ENCODE results near the gene SASH1. TPM values are rescaled to one million over a fixed set of nuclear protein-coding genes. Genes with fewer than 3 reads are reported as not detected.

The SASH1 gene
- total and polyA plus RNA-seq, 9 donors: 8.6 to 35.2 (median 18.2) TPM

- 92 to 97% (median 96%) methylated on average over 5 of the region's 5 CpGs for WGBS, 3 donors
- intact Hi-C loops (cut with DNase I): no loop called here
- H3K27ac ChIP-seq: no peak overlapping the region
- no peak overlapping the region for H3K4me3 ChIP-seq
- no peaks in the 10 kb centered on the region for H3K36me3 ChIP-seq
- H3K27me3 ChIP-seq: no peaks in the 10 kb centered on the region
- H3K9me3 ChIP-seq: no peaks in the 10 kb centered on the region
- no peaks in the 10 kb centered on the region for H3K4me1 ChIP-seq (ENCODE audit: insufficient read depth)
- TF ChIP-seq, protein P1, sequence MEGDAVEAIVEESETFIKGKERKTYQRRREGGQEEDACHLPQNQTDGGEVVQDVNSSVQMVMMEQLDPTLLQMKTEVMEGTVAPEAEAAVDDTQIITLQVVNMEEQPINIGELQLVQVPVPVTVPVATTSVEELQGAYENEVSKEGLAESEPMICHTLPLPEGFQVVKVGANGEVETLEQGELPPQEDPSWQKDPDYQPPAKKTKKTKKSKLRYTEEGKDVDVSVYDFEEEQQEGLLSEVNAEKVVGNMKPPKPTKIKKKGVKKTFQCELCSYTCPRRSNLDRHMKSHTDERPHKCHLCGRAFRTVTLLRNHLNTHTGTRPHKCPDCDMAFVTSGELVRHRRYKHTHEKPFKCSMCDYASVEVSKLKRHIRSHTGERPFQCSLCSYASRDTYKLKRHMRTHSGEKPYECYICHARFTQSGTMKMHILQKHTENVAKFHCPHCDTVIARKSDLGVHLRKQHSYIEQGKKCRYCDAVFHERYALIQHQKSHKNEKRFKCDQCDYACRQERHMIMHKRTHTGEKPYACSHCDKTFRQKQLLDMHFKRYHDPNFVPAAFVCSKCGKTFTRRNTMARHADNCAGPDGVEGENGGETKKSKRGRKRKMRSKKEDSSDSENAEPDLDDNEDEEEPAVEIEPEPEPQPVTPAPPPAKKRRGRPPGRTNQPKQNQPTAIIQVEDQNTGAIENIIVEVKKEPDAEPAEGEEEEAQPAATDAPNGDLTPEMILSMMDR (IDR thresholded peaks at IDR 0.05): no peak
- no peak for TF ChIP-seq EP300 (IDR thresholded peaks at IDR 0.05)
- TF ChIP-seq POLR2A (IDR thresholded peaks at IDR 0.05): no peak
- no peak for DNase-seq
These were observed 136.9 kb downstream of the SASH1 start for GRCh38 chr6:148479497-148479896.

DNA sequence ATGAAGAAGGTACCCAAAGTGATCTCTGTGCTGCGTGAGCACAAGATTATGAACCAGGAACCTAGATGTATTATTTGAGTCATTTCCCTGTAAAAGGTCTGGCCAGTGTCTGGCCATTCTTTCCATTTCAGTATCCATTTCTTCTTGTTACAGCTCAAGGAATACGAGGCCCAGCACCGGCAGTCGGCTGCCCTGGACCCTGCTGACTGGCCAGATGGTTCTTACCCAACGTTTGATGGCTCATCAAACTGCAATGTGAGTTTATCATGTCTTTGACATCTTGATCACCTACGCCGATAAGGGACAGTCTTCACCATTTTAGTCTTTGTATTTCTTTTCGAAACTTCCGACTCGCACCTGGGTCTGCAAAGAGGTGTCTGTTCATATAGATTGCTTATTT, 144.8 kb downstream of the SASH1 start:
- 86 to 93% (median 92%) methylated on average over 10 of the region's 10 CpGs for WGBS, 3 donors
- intact Hi-C loops (cut with DNase I): no loop called here
- TF ChIP-seq, protein P1 (IDR thresholded peaks at IDR 0.05): no peak
- TF ChIP-seq POLR2A (IDR thresholded peaks at IDR 0.05): no peak
- no peak for TF ChIP-seq EP300 (IDR thresholded peaks at IDR 0.05)
- no peaks in the 10 kb centered on the region for H3K27me3 ChIP-seq
- no peaks in the 10 kb centered on the region for H3K36me3 ChIP-seq
- H3K4me3 ChIP-seq: no peak overlapping the region
- H3K9me3 ChIP-seq: no peaks in the 10 kb centered on the region
- H3K27ac ChIP-seq: no peak overlapping the region
- no peak for DNase-seq
- H3K4me1 ChIP-seq (ENCODE audit: insufficient read depth): no peaks in the 10 kb centered on the region

DNA sequence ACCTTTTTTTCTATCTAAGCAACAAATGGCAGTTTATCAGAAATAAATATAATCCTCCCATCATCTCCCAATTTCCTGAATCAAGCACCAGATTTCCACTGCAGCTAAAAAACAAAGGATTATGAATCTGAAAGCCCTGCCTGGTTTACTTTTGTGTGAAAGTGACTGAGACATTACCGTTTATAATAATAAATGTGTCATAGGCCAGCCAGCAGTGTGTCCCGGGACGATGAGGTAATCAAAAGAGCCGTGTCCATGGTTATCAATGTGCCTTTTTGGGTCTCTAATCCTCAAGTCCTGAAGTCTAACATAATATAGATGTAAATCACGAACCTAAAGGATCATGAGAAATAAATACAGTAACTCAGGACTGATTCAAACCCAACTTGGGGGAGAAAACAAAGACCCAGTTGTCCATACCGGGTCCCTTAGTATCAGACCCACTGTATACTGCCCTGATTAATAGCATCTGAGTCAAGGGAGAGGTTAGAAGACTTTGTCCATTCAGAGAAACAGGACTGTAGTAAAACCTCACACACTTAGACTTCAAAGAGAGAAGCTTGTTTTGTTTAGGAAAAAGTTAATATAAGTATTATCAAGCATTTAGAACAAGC, 149.1 kb downstream of the SASH1 start:
- DNase-seq: no peak
- Histone ChIP-seq H3K27ac (no peak overlapping the region), H3K4me3 (no peak overlapping the region), H3K36me3 (no peaks in the 10 kb centered on the region), H3K4me1 (ENCODE audit: insufficient read depth) (peaks cover 6% of the 10 kb centered on the region), H3K9me3 (no peaks in the 10 kb centered on the region), H3K27me3 (no peaks in the 10 kb centered on the region)
- TF ChIP-seq POLR2A (IDR thresholded peaks at IDR 0.05): no peak
- no peak for TF ChIP-seq EP300 (IDR thresholded peaks at IDR 0.05)
- TF ChIP-seq, protein P1 (IDR thresholded peaks at IDR 0.05): no peak
- intact Hi-C loops (cut with DNase I): no loop called here
- whole genome bisulfite sequencing, 3 donors: 79 to 88% (median 82%) methylated on average over 6 of the region's 6 CpGs

GRCh38 chr6:148492654-148493290, 150.1 kb downstream of the SASH1 start:
- DNase-seq: no peak
- Histone ChIP-seq H3K4me3 (no peak overlapping the region), H3K27ac (no peak overlapping the region), H3K4me1 (ENCODE audit: insufficient read depth) (peaks cover 6% of the 10 kb centered on the region), H3K27me3 (no peaks in the 10 kb centered on the region), H3K9me3 (no peaks in the 10 kb centered on the region), H3K36me3 (no peaks in the 10 kb centered on the region)
- TF ChIP-seq, protein P1 (IDR thresholded peaks at IDR 0.05): no peak
- no peak for TF ChIP-seq POLR2A (IDR thresholded peaks at IDR 0.05)
- TF ChIP-seq EP300 (IDR thresholded peaks at IDR 0.05): no peak
- intact Hi-C loops (cut with DNase I): no loop called here
- 82 to 94% (median 93%) methylated on average over 5 of the region's 5 CpGs for WGBS, 3 donors

Data from ovary (tissue), 9 donors.